Measurements from ENCODE around the gene TMEM63A.

TMEM63A gene

DNA sequence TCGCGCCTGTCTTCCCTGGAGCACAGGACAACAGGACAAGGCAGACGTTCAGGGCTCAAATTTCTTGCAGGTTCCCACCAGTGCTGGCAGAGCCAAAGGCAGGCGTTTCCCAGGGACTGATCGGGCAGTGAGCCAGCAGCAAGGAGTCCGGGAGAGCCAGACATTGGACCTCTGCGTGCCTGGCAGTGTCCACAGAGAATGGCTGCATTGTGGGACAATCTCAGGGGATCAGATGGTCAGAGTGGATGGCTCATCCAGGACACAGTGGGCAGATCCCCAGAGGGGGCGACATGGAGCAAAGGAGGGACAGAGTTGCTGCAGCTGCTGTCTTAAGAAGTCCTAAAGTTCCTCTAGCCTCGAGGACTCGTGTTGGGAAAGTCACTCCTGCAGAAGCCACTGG is 4.6 kb downstream of the TMEM63A start:
- peaks cover 7% of the 10 kb centered on the region for H3K36me3 ChIP-seq (ENCODE audit: insufficient read depth, low read length)
- peaks cover 3% of the 10 kb centered on the region for H3K4me1 ChIP-seq (ENCODE audit: insufficient read depth, low read length)
- H3K9me3 ChIP-seq (ENCODE audit: low read length) = no peaks in the 10 kb centered on the region
- no peaks in the 10 kb centered on the region for H3K27me3 ChIP-seq (ENCODE audit: insufficient read depth, low read length)
- H3K4me3 ChIP-seq (ENCODE audit: low read length) = no peak overlapping the region
- no peak overlapping the region for H2AFZ ChIP-seq (ENCODE audit: low read depth, low read length)

- no peaks in the 10 kb centered on the region for H3K27me3 ChIP-seq (ENCODE audit: insufficient read depth, low read length)
- peaks cover 3% of the 10 kb centered on the region for H3K4me1 ChIP-seq (ENCODE audit: insufficient read depth, low read length)
- H2AFZ ChIP-seq (ENCODE audit: low read depth, low read length) = no peak overlapping the region
- peaks cover 8% of the 10 kb centered on the region for H3K36me3 ChIP-seq (ENCODE audit: insufficient read depth, low read length)
- H3K4me3 ChIP-seq (ENCODE audit: low read length) = no peak overlapping the region
- no peaks in the 10 kb centered on the region for H3K9me3 ChIP-seq (ENCODE audit: low read length)
Measured at GRCh38 chr1:225876900-225877510, 5.2 kb downstream of the TMEM63A start.

- no peaks in the 10 kb centered on the region for H3K9me3 ChIP-seq (ENCODE audit: low read length)
- H3K36me3 ChIP-seq (ENCODE audit: insufficient read depth, low read length) = peaks cover 13% of the 10 kb centered on the region
- H3K4me3 ChIP-seq (ENCODE audit: low read length) = no peak overlapping the region
- H3K27me3 ChIP-seq (ENCODE audit: insufficient read depth, low read length) = no peaks in the 10 kb centered on the region
- H3K4me1 ChIP-seq (ENCODE audit: insufficient read depth, low read length) = no peaks in the 10 kb centered on the region
- no peak overlapping the region for H2AFZ ChIP-seq (ENCODE audit: low read depth, low read length)
Measured at GRCh38 chr1:225875044-225875815, 7.0 kb downstream of the TMEM63A start.

DNA sequence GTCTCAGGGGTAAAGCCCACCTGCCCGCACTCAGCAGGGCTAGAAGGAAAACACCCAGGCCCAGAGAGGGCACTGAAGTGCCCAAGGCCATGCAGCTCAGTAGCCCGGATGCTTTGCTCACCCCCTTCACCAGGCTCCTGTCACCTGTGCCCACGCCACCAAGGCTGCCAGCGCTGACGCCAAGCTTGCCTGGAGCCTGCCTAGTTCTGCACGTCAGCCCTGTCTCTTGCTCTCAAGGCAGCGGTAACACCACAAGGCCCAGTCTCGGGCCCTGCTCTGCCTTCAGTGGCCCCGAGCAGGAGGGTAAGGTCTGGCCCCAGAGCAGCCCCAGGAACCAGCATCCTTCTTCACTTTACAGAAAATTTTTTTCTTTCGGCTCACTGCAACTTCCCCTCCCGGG is 7.7 kb downstream of the TMEM63A start:
- Histone ChIP-seq H3K36me3 (ENCODE audit: insufficient read depth, low read length) (peaks cover 13% of the 10 kb centered on the region), H3K4me3 (ENCODE audit: low read length) (no peak overlapping the region), H3K27me3 (ENCODE audit: insufficient read depth, low read length) (no peaks in the 10 kb centered on the region), H3K4me1 (ENCODE audit: insufficient read depth, low read length) (no peaks in the 10 kb centered on the region), H2AFZ (ENCODE audit: low read depth, low read length) (no peak overlapping the region), H3K9me3 (ENCODE audit: low read length) (no peaks in the 10 kb centered on the region)

- Histone ChIP-seq H3K36me3 (ENCODE audit: insufficient read depth, low read length) (peaks cover 13% of the 10 kb centered on the region), H3K9me3 (ENCODE audit: low read length) (no peaks in the 10 kb centered on the region), H2AFZ (ENCODE audit: low read depth, low read length) (no peak overlapping the region)
Measured at GRCh38 chr1:225873281-225873850, 8.8 kb downstream of the TMEM63A start.

DNA sequence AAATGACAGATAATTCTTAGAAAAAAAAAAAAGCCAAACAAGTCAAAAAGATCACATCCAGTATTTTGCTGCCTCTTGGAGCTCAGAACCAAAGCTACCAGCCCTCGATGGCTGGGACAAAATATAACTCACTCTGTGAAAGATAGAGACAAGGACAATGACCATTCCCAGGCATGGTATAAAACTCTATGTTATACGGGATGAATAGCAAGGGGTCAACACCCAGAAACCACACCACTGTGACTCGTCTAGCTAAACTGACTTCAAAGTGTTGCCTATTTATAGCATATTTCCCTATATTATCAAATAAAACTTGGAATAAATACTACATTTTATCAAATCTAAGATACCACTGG is 10.1 kb downstream of the TMEM63A start:
- Histone ChIP-seq H3K4me3 (ENCODE audit: low read length) (no peak overlapping the region), H3K36me3 (ENCODE audit: insufficient read depth, low read length) (peaks cover 9% of the 10 kb centered on the region), H3K4me1 (ENCODE audit: insufficient read depth, low read length) (no peaks in the 10 kb centered on the region), H3K27me3 (ENCODE audit: insufficient read depth, low read length) (no peaks in the 10 kb centered on the region), H2AFZ (ENCODE audit: low read depth, low read length) (no peak overlapping the region), H3K9me3 (ENCODE audit: low read length) (no peaks in the 10 kb centered on the region)

More at GRCh38 chr1:225873281-225873850, 8.8 kb downstream of the TMEM63A start:
- H3K27me3 ChIP-seq (ENCODE audit: insufficient read depth, low read length) = no peaks in the 10 kb centered on the region
- no peak overlapping the region for H3K4me3 ChIP-seq (ENCODE audit: low read length)
- H3K4me1 ChIP-seq (ENCODE audit: insufficient read depth, low read length) = no peaks in the 10 kb centered on the region

DNA sequence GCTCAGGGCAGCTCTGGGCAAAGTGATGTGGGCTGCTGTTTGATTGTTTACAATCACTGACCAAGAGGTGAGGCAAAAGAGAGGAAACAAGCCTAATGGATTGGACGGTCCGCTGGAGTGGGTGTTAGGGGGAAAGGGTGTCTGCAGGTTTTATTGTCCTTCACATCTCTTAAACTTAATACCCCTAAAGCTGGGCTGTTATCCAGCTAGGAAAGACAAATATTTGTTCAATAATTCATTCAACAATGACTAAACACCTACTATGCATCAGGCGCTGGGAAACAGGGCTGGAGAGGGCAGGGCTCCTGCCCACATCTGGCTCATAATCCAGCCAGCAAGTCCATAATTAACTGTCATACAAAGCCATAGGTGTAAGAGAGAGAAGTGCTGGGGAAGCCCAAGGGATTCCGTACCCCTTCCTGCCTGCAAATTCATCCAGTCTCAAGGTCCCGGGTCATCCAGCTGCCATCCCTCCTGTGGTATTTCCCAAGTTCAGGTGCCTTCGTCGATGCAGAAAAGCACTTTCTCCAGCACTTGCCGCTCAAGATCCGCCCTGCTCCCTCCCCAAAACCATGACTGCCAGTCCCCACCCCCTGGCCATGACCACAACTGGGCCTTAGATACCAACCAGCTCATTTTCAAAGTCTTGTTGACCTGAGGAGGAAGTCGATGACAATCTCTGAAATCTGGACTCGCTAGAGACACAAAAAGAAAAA is 10.7 kb downstream of the TMEM63A start:
- Histone ChIP-seq H3K27me3 (ENCODE audit: insufficient read depth, low read length) (no peaks in the 10 kb centered on the region), H3K36me3 (ENCODE audit: insufficient read depth, low read length) (peaks cover 8% of the 10 kb centered on the region), H3K4me3 (ENCODE audit: low read length) (no peak overlapping the region), H3K4me1 (ENCODE audit: insufficient read depth, low read length) (no peaks in the 10 kb centered on the region), H3K9me3 (ENCODE audit: low read length) (no peaks in the 10 kb centered on the region), H2AFZ (ENCODE audit: low read depth, low read length) (no peak overlapping the region)

GRCh38 chr1:225870911-225871310 is 11.3 kb downstream of the TMEM63A start:
- H3K27me3 ChIP-seq (ENCODE audit: insufficient read depth, low read length) = no peaks in the 10 kb centered on the region
- H3K36me3 ChIP-seq (ENCODE audit: insufficient read depth, low read length) = peaks cover 10% of the 10 kb centered on the region
- H3K4me1 ChIP-seq (ENCODE audit: insufficient read depth, low read length) = no peaks in the 10 kb centered on the region
- no peaks in the 10 kb centered on the region for H3K9me3 ChIP-seq (ENCODE audit: low read length)
- H3K4me3 ChIP-seq (ENCODE audit: low read length) = no peak overlapping the region
- no peak overlapping the region for H2AFZ ChIP-seq (ENCODE audit: low read depth, low read length)

- H3K27me3 ChIP-seq (ENCODE audit: insufficient read depth, low read length) = no peaks in the 10 kb centered on the region
- no peak overlapping the region for H3K4me3 ChIP-seq (ENCODE audit: low read length)
- no peak overlapping the region for H2AFZ ChIP-seq (ENCODE audit: low read depth, low read length)
- no peaks in the 10 kb centered on the region for H3K9me3 ChIP-seq (ENCODE audit: low read length)
- no peaks in the 10 kb centered on the region for H3K4me1 ChIP-seq (ENCODE audit: insufficient read depth, low read length)
- H3K36me3 ChIP-seq (ENCODE audit: insufficient read depth, low read length) = peaks cover 15% of the 10 kb centered on the region
Measured at GRCh38 chr1:225868631-225869330, 13.4 kb downstream of the TMEM63A start.

DNA sequence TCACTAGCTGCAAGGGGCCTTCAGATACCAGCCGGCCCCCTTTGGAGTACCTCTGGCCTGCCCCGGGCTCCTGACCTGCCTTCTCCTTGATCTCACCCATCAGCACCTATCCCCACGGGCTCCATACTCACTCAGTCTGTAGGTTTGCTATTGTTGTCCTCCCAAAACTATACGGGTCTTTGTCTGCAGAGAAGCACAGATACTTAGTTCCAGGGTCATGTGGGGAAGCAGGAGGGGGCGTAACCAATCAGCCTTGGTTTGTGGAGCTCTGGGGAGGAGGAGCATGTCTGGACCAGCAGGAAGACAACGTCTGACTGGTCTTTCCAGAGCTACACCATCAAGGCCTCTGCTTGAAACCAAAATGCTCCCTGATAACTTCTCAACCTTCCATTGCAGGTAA is 15.2 kb downstream of the TMEM63A start:
- Histone ChIP-seq H3K36me3 (ENCODE audit: insufficient read depth, low read length) (peaks cover 20% of the 10 kb centered on the region), H3K4me3 (ENCODE audit: low read length) (no peak overlapping the region), H3K27me3 (ENCODE audit: insufficient read depth, low read length) (no peaks in the 10 kb centered on the region), H3K9me3 (ENCODE audit: low read length) (no peaks in the 10 kb centered on the region), H3K4me1 (ENCODE audit: insufficient read depth, low read length) (no peaks in the 10 kb centered on the region), H2AFZ (ENCODE audit: low read depth, low read length) (no peak overlapping the region)

DNA sequence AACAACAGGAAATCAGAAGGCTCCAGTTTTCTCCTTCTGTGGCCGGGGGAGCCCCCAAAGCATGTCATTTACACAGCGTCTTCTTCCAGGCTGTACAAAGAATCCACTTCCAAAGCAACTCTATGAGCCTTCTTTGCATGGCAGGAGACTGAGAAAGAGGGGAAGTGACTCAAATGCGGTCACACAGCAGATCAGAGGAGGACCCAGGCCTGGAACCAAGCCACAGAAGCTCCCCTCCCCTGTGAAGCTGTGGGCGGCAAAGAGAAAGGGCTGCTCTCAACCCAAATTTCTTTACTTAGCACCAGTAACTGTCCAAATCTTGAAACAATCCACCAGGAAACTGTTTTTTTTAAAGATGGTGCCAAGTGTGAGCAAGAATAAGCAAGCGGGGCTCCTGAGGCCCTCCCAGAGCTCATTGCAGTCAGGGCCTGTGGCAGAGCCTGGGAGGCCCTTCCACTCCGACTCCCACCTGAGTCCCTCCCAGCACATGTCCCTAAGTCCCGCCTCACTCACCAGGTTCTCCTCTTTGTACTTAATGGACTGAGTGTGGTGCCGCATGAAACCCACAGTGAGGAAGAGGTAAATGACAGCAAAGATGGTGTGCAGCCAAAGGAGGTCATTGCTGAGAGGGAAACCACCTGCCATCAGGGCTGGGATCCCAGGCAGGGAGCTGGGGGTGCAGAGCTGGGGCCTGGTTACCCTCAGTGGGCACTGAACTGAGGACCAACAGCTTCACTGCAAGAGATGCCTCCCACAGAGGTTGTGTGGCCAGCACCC is 15.9 kb downstream of the TMEM63A start:
- Histone ChIP-seq H3K27me3 (ENCODE audit: insufficient read depth, low read length) (no peaks in the 10 kb centered on the region), H3K4me1 (ENCODE audit: insufficient read depth, low read length) (no peaks in the 10 kb centered on the region), H3K36me3 (ENCODE audit: insufficient read depth, low read length) (peaks cover 19% of the 10 kb centered on the region), H3K4me3 (ENCODE audit: low read length) (no peak overlapping the region), H3K9me3 (ENCODE audit: low read length) (no peaks in the 10 kb centered on the region), H2AFZ (ENCODE audit: low read depth, low read length) (no peak overlapping the region)

GRCh38 chr1:225865514-225865913 is 16.7 kb downstream of the TMEM63A start:
- Histone ChIP-seq H3K4me1 (ENCODE audit: insufficient read depth, low read length) (no peaks in the 10 kb centered on the region), H3K4me3 (ENCODE audit: low read length) (no peak overlapping the region), H3K9me3 (ENCODE audit: low read length) (no peaks in the 10 kb centered on the region), H3K36me3 (ENCODE audit: insufficient read depth, low read length) (peaks cover 24% of the 10 kb centered on the region), H2AFZ (ENCODE audit: low read depth, low read length) (no peak overlapping the region), H3K27me3 (ENCODE audit: insufficient read depth, low read length) (no peaks in the 10 kb centered on the region)

Data from neuron (in vitro differentiated cells).